ENCODE data around the gene COA7.
"Not testable (repeated sequence)": the region's sequence is repeated elsewhere in the genome, so short reads cannot be mapped to it uniquely, and the experiment has no call there.

Gene COA7

DNA sequence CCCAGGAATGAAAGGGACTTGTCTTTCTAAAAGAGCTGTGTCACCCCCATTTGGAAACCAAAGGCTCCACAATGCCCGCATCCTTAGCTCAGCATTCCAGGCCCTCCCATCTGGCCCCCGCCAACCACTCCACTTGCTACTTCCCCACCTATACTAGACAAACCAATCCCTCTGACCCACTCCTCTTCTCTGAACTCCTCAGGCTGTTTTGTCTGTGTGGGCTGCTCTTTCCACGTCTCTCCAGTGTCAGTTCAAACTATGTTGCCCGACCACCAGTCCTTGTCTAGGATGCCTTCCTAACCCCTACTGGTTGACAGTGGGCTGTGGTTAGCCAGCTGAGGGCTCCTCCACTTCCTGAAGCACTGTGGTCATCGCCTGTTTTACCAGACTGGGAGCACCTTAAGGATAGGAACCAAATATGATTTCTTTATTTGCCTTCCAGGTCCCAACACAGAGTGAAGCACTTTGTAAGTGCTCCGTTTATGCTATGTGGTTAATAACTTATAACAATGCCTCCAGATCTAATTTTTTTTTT is 8.1 kb upstream of the COA7 start:
- no peak for DNase-seq (ENCODE audit: low spot score)

DNA sequence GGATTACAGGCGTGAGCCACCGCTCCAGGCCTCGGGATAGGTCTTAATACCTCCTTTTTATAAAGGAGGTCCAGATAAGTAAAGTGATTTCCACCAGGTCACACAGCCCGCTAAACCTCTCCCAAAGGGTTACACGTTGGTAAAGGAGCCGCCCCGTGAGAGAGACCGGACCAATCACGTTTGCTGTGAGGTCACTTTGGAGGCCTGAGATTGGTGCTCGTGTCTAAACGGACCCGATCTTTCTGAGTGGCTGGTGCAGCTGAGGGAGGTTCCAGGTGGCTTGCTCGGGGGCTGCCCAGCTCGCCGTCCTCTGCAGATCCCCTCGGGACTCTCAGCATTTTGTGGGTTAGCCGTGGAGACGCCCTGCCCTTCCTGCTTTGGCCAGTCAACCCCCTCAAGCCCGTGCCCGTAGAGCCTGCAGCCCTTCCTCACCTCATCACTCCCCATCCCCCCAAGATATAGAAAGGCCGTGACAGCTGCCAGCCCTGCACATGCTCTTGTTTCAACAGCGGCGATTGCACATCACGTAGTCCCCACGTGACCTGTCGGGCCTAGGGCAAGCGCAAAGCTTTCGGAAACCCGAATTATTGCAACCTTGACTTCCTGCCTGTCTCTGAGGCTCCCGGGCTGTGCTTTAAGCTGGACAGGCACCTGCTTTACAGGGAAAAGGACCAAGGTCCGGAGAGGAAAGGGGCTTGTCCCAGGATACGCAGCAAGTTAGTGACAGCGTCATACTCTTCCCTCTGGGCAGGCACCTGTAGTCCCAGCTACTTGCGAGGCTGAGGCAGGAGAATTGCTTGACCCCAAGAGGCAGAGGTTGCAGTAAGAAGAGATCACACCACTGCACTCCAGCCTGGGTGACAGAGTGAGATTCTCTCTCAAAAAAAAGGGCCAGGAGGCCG is 5.0 kb upstream of the COA7 start:
- peak; percentile 88 for DNase-seq (ENCODE audit: low spot score)

DNA sequence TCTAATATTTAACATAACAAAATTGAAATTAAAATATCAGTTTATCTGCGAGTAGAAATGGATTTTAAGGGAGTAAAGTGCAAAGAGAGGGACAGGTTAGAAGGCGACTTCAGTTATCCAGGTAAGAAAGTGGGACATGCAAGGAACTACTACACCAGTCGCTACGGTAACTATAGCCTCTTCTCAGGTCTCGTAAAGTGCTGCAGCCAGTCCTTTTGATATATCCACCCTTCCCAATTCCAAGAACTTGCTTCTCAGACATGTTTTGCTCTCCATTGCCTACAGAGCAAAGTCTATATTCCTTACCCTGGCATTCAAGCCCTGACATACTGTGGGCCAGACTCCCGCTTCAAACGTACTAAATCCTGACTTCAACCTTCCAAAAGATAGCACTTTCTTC is 2.5 kb downstream of the COA7 start:
- DNase-seq (ENCODE audit: low spot score) = no peak

DNA sequence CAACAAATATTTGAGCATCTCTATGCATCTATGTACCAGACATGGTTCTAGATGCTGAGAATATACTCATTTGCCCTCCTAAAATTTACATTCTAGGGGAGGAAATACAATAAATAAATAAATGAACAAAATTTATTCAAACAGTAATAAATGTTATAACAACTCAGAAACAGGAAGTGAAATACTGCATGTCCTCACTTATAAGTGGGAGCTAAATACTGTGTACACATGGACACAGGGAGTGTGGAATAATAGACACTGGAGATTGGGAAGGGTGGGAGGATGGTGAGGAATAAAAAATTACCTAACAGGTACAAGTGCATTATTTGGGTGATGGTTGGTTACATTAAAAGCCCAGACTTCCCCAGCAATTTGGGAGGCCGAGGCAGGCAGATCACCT is 4.3 kb downstream of the COA7 start:
- no peak for DNase-seq (ENCODE audit: low spot score)

DNA sequence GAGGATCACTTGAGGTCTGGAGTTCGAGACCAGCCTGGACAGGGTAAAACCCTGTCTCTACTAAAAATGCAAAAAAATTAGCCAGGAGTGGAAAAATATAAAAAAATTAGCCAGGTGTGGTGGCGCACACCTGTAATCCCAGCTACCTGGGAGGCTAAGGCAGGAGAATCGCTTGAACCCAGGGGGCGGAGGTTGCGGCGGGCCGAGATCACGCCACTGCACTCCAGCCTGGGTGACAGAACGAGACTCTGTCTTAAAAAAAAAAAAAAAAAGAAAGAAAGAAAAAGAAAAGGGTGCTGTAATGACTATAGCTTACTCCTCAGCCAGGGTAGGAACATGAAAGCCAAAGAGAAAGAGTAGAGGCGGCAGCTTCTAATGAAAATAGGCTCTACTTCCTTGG is 4.8 kb downstream of the COA7 start:
- not testable (repeated sequence) for DNase-seq (ENCODE audit: low spot score)

DNA sequence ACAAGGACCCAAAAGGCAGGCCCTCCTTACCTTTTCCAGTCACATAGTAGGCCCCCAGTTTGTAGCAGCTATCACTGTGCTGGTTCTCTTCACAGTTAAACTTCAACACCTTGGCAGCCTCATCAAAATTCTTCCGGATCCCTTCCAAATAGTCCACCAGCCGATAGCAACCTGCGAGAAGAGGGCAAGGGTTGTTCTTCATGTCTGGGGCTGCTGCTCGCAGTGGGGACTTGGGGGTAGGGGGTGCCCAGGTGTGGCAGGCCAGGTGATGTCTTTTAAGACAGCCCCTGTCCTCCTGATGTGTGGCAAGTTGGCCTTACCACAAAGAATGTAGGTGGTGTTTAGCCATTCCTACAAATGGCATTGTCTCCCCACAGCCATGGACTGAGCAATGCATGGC is 5.5 kb downstream of the COA7 start:
- no peak for DNase-seq (ENCODE audit: low spot score)

DNA sequence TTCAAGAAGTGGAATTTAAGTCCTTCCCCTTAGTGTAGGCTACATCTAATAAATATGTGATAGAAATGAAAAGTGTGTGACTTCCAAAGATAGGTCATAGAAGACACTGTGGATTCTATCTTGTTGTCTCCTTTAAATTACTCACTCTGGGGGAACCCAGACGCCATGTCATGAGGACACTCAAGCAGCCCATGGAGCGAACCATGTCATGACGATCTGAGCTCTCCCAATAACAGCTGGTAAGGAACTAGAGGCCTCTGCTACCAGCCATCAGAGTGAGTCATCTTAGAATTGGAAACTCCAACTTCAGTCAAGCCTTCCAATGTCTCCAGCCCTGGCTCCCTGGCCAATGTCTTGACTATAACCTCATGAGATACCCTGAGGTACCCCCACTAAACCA is 6.3 kb downstream of the COA7 start:
- DNase-seq (ENCODE audit: low spot score) = no peak

DNA sequence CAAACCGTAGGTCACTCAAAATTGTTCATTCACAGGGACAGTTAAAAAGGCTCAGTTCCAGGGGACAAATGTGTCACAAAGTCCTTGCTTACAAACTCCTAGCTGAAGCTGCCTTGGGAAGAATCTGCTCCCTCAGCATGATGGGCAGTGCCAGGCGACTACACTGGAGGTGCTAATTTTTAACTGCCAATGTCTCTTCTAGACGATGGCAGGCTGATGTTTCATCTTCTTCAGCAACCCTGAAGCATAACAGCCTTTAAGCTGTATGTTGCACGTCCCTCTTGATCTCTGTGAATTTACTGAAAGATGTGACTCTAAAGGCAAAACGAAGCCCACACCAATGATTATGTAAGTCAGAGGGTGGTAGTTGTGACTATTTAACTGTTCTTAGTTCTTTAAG is 11.3 kb downstream of the COA7 start:
- no peak for DNase-seq (ENCODE audit: low spot score)

DNA sequence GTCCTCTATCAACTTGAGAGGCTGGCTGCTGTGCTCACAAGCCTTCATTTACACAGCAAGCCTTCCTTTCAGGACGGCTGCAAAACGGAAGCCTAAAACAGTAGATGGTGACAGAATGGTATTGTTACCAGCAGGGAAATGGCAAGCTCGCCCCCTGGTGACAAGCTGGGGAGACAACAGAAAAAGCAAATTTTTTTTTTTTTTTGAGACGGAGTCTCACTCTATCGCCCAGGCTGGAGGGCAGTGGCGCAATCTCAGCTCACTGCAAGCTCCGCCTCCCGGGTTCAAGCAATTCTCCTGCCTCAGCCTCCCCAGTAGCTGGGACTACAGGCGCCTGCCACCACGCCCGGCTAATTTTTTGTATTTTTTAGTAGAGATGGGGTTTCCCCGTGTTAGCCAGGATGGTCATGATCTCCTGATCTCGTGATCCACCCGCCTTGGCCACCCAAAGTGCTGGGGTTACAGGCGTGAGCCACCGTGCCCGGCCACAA is 11.8 kb downstream of the COA7 start:
- DNase-seq (ENCODE audit: low spot score) = peak; percentile 61

DNA sequence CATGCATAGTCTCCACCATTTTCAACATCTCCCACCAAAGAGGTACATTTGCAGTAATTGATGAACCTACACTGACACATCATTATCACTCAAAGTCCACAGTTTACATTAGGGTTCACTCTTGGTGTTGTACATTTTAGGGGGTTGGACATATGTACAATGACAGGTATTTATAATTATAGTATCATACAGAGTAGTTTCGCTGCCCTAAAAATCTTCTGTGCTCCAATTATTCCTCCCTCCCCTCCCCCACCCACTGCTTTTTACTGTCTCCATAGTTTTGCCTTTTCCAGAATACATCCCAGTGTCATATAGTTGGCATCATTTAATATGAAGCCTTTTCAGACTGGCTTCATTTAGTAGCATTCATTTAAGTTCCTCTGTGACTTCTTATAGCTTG is 13.6 kb downstream of the COA7 start:
- no peak for DNase-seq (ENCODE audit: low spot score)

DNA sequence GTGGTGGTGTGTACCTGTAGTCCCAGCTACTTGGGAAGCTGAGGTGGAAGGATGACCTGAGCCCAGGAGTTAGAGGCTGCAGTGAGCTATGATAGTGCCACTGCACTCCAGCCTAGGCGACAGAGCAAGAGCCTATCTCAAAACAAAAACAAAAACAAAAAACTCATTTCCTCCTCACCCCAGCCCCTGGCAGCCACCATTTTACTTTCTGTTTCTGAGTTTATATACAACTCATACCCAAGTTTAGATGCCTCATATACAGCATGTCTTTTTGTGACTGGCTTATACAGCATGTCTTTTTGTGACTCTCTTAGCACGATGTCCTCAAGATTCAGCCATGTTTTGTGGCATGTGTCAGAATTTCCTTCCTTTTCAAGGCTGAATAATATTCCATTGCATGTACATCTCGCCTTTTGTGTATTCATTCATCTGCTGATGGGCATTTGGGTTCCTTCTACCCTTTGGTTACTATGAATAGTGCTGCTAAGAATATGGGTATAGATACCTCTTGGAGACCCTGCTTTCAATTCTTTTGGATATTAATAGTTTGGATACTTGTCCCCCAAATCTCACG is 14.7 kb downstream of the COA7 start:
- no peak for DNase-seq (ENCODE audit: low spot score)

DNA sequence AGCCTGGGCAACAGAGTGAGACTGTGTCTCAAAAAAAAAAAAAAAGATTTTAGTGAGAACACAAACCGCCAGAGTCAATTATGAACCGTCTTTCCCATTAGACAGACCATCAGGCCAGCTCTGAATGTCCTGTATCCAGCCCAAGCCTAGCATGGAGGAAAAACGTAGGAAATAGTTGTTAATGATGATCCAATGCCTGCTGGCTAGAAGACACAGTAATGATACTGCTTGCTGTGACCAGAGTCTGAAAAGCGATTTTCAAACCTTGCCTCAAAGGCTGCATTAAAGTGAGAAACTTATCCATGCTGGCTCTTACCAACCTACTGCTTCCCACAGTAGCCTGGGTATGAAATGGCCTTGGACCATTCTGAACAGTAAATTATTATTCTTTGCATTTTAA is 17.0 kb downstream of the COA7 start:
- no peak for DNase-seq (ENCODE audit: low spot score)

DNA sequence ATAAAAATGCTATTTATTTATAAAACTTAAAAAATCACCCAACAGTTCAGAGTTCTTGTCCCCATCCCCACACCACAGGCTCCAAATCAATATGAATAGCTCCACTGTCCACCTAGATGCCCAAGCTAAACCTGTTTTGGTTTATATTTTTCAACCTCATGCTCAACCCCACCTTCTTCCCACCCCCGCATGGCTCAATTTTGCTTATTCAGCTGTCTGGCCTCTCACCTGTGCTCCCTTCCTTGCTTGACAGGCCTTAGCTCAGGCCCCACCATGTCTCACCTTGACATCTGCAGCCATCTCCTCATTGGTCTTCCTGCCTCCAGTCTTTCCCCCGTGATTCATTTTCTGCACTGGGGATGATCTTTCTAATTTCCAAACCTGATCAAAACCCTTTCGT is 17.8 kb downstream of the COA7 start:
- no peak for DNase-seq (ENCODE audit: low spot score)

DNA sequence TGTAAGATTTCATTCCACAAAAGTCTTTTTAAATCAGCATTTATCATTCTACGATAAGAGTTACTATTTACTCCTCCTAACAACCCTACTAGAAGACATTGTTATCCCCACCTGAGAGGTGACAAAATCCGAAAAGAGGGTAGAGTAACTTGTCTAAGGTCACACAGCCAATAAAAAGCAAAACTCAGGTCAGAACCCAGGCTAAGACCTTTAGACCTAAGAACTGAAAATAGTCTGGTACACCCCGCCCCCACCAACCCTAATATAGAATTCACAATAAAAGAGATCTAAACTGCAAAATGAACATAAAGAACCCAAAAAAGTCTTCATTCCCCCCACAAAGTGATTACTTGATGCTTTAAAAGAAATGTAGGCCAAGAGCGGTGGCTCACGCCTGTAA is 18.6 kb downstream of the COA7 start:
- no peak for DNase-seq (ENCODE audit: low spot score)

DNA sequence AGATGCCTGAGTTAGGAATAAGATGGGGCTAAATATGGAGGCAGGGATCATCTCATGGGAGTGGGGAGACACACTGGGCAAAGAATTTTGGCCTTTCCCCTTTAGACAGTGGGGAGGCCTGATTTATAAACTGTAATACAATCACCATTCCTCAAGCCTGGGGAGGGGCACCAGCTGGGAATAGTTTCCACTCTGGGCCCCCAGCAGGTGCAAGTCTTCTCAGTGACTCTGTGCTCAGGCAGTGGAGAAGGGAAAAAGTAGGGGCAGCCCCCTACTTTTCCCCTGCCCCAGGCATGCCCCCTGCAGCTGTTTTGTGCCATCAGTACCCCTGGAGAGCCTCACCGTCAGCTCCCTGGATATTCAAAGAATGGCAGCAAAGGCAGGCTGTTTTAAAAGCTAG is 19.1 kb downstream of the COA7 start:
- no peak for DNase-seq (ENCODE audit: low spot score)

DNA sequence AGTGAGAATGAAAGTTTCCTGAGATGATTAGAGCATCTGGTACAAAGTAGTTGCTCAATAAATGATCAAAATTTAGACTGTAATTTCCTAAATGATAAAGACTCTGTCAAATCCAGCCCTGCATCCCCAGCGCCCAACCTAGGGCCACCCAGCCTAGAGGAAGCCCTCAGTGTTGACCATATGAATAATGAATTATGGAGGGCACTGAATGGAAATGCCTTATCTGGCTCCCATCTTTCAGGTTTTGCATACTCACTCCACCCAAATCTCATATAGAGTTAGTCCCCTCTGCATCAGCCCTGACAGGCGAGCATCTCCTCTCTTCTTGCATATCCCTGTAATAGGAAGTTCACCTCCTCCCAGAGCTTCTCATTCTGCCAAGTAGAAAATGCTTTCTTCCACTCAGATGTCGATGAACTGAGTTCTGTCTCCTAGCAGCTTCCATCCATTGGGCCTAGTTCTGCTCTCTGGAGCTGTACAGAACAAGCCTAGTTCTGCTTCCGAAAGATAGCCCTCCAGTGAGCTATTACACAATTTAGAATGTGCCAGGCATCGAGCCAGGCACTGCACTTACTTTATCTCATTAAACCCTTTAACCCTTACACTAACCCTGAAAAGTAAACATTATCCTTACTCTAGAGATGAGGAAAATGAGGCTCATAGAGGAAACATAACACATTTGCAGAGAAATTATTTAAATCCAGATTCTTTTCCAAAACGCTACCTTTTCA is 20.9 kb downstream of the COA7 start:
- no peak for DNase-seq (ENCODE audit: low spot score)

DNA sequence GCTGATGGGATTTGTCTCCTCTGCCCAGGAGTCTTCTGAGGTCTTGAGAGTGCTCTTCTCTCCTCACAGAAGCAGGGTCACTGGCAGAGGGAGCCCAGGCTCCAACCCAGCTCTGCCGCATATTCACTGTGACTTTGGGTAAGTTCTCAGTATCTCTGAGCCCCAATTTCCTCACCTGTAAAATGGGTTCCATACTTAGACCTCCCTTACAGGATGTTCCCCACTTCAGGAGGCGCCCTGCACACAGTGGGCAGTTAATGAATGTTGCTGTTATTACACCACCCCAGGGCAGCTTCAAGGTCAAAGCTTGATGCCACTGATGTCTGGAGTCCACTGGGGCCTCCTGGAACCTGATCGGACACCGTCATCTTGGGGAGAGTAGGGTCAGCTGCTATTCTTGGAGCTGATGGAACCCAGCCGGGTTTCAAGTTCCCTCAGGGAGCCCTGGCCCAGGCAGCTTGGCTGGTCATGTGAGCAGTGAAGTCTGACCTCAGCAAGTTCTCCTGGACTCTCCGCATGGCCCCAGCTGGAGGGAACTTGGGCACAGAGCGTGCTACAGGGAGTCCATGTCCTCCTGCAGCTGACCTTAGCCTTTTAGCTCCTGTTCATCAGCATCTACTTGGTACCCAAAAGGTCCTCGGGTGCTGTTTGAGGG is 21.8 kb downstream of the COA7 start:
- DNase-seq (ENCODE audit: low spot score) = no peak

DNA sequence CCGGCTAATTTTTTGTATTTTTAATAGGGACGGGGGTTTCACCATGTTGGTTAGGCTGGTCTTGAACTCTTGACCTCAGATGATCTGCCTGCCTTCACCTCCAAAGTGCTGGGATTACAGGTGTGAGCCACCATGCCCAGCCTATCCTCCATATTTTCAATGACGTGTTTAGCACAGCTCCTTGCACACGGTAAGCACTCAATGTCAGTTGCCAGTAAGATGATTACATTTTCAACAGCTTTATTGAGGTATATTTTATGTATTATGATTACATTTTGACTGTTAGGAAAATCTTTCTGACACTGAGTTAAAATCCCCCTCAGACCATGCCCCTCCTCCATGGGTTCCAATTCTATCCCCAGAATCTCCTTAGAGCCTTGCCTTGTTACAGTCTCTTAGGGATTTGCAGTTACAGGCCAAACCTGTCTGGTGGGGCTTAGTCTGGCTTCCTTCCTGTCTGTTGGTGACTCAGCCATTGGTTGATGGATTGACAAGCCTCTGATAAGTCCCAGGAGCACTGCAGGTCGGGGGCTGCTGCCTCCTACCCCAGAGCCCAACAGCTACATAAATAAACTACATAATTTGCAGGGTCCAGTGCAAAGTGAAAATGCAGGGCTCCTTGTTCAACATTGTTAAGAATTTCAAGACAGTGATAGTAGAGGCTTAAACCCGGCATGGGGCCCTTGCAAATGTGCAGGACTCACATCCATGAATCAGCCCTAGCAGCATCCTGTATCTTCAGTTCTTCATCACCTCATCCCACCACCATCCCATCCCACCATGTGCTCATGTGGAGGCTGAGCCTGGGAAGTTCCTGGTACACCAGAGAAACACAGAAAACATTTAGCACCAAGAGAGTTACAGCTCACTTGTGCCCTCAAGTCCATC is 23.4 kb downstream of the COA7 start:
- no peak for DNase-seq (ENCODE audit: low spot score)

DNA sequence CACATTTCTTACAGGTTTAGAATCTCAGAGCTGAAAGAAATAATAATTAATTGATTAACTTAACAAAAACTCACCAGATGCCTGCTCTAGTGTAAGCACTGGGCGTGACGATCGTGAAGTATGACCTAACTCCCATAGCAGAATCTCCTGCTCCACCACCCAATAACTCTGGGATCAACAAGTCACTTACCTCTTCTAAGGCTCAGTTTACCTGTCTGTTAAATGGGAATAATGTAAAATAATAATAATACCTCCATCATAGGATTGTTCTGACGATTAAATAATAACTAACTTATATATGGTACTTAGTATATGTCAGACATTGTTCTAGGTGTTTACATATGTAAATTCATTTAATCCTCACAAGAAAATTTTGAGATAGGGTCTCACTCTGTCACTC is 24.6 kb downstream of the COA7 start:
- DNase-seq (ENCODE audit: low spot score) = no peak

DNA sequence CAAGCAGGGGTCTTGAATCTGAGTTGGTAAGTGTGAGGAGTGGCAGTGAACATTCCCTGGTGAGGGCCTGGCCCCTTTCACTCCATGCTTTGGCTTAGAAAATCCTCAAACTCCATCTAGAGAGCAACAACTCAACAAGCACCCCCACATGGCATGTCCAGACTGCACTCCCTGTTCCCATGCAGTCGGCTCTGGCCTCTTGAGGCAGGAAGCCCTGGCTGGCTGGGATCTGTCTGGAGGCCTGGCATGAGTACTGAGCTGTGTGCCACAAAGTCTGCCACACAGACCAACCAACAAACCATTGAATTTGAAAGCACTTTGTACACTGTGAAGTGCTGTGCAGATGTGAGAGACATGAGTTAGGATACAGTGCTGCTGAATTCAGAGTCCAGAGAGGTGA is 25.2 kb downstream of the COA7 start:
- DNase-seq (ENCODE audit: low spot score) = no peak

DNA sequence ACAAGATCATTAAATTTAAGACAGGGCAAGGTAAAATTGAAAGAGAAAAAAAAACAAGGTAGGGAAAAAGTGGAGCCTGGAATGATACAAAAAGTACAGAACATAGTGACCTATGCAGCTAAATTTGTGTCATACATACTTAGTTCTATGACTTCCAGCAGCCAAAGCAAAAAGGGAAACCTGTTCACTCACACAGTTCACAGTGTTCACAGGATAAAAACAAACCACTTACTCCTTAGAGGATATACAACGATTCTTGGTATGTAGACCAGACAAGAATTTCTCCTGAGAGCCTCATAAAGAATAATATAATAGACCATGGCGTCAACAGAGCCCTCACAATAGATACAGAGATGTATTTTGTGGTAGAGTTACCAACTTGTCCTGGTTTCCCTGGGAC is 27.5 kb downstream of the COA7 start:
- no peak for DNase-seq (ENCODE audit: low spot score)
